Cardiac septum (tissue), 1 donor: Measurements from ENCODE around the gene PTPRG. TPM values are rescaled to one million over a fixed set of nuclear protein-coding genes. Genes with fewer than 3 reads are reported as not detected.

Source experiments
- DNase-seq: peaks from one replicate; pipeline ENCODE4 v3.0.0-alpha.2; 2020; ENCODE audit warnings: low spot score
- intact Hi-C: fragments of 100-400 bp; cut with DNase I; formaldehyde crosslinking; loops from one replicate; pipeline ENCODE4 v1.14.0; 2022
- total RNA-seq: library from RNA; stranded (reverse); fragmentation: NEBNext Ultra II Directional; extraction: Animal tissue kit (Norgen Biotek cat#: 25700); gene quantifications from one replicate; pipeline ENCODE4 v1.2.1, GENCODE V29; 2021
- donor health status: DM: no; HTN: no; CAD: no.

PTPRG gene
- total RNA-seq, 1 donor from 2014 or later, result 34.3 TPM

DNA sequence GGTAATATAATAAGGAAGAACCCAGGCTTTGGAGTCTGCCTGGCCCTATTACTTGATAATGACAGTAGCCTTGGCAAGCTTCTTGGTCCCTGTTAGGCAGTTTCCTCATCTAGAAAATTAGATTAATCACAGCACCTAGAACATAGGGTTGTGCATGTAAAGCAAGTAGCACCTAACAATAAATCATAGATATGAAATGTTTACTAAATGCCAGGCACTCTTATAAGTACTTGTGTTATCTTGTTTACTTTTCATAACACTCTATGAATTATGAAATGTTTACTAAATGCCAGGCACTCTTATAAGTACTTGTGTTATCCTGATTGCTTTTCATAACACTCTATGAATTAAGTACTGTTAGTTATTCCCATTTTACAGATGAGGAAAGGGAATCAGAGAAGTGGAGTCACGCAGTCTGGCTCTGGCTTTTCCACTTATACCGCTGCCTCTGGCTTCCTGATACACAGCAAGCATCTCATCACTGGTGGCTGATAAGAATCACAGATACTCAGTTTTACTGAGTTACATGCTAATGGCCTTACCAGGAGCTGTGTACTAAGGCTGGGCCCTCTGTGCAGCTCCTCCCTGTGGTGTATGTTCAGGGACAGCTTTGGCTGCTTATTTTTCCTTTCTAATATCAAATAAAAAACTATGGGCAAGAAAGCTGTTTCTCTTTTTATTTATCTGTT is 688.6 kb downstream of the PTPRG start:
- intact Hi-C loops, result no loop called here
- DNase-seq, result no peak

DNA sequence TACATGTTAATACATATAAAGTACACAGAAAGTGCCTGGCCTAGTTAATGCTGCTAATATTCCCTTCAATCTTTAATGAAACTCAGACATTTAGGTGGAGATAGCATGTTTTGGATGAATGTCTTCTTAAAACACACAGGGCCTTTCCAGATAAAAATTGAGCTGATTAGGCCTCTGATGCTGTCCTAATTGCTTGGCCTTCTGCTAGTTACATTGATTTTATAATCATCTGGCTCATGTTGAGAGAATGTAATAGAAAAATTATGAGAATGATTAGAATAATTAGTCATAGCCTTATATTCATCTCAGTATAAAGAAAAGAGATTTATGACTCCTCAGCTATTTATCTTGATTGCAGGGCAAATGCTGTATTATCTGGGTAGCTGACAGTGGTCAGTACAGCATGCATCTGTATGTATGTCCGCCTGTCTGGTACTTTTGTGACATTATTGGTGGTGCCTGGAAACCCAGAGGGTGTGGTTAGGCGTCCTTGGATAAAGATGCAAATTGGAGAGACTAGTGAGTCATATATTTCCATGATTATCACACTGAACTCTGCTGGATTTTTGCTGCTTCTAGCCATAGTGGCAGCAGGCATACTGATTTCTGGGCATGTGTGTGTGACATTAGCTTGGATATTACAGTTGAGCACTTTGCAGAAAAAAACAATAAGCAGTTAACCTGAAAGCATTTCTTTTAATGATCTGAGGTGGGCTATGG is 691.2 kb downstream of the PTPRG start:
- no peak for DNase-seq
- intact Hi-C loops, result no loop called here

DNA sequence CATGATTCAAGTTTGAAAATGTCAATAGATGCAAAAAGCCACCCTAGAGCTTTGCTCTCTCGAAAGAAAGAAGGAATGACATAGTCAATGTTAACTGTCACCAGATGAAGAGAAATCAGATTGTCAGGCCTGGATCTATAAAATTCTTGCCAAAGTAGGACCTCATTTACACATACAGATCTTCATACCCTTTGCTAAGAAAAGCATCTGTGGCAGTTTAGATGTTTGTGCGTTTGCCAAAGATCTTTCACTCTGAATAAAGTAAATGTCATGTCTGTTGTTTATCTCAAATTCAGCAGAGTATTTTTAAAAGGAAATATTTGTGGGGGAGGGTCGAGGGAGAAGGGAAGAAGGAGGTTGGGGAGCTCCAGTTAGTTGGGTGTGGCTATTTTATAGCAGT is 692.6 kb downstream of the PTPRG start:
- no peak for DNase-seq
- intact Hi-C loops, result no loop called here

DNA sequence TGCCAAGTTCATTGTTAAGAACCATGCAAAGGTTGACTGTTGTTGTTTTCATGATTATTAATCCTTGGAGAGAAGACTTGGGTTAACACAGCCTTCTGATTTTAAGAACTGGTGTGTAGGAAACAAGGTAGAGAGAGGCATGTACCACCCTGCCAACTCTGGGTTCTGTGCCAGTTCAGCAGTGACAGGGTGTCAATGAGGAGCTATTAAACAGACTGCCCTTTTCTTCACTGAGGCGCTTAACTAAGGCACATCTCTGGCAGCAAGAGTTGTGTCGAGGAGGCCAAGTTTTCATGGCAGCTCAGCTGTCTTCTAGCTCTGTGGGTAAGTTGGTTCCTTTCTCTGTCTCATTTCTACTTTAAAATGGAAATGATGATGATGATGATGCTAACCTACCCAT is 694.4 kb downstream of the PTPRG start:
- intact Hi-C loops, result no loop called here
- no peak for DNase-seq

DNA sequence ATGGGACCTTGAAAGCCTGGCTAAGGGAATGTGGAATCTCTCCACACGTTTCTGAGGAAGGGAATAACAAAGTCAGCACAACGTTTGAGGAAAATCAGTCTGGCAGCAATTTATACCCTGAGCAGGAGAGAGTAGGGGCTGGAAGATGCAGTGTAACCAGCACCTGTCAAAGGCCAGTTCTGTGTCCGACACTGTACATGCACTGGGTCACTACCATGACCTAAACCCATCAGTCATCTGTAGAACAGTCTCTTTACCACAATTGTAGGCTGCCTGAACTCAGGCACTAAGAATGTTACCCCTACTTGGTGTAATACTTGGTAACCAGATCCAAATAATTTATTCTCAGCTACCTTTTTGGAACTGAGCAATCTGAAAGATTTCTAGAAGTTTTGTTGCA is 698.6 kb downstream of the PTPRG start:
- intact Hi-C loops, result no loop called here
- no peak for DNase-seq

DNA sequence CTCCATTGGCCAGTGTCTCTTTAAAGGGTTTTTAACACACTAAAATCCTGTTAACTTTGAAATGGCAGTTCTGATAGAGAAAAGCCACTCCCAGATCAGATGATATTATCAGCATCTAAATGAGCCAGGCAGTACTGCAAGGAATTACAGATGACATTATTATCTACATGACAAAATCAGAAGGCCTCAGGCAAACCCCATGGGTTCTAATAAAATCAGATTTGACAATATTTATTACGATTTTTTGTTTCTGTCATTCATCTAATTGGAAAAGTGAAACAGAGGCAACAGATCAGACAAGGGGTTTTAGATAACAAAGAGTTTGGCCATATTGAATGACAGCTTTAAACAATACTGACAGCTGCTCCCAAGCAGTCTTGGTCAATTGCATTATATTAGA is 699.3 kb downstream of the PTPRG start:
- intact Hi-C loops, result no loop called here
- DNase-seq, result no peak

DNA sequence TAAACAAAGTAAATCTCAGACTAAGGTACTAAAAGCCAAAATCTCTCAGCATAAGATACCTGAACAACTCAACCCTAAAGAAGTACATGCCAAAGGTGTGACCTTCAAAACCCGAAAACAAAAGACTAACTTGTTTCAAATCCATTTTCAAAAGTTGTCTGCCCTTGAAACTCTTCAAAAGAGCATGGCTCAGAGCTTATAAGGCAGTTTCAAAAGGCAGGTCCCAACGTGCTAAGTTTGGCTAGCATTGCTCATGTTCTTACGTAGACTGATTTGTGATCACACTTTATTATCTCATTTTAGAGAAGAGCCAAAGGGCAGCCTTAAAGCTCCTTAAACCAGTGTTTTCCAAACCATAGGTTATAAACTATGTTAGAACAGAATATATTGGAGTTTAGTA is 699.8 kb downstream of the PTPRG start:
- intact Hi-C loops, result no loop called here
- no peak for DNase-seq

DNA sequence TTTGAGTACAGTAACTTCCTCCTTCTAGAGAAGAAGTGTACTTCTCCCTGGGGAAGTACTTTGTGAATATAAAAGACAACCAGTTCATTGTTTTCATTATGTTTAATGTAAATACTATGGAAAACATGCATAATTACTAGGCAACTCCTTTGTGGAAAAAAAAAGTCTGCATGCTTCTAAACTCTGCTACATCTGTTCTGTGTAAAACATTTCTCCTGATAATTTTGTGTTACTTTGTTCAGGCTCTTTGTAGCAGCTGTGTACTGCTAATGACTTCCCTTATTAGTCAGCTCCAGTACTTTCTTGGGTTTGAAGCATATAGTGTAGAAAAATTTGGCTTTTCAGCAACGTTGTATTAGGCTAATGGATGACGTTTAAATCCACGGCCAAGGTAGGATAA is 700.4 kb downstream of the PTPRG start:
- no peak for DNase-seq
- intact Hi-C loops, result no loop called here

DNA sequence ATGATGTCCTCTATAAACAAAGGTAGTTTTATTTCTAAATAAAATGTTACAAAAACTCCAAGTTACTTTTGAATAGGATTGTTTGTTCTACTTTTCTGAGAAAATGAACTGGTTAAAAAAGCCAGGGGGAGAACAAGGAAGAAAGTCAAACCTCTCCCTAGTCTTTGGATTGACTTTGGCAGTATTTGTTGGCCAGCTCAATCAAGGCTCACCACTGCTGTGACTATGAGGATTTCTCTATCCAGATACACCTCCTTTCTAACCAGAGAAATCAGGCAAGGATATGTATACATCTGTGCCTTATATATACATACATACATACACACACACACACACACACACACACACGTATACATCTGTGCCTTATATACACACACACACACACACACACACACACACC is 704.2 kb downstream of the PTPRG start:
- intact Hi-C loops, result no loop called here

DNA sequence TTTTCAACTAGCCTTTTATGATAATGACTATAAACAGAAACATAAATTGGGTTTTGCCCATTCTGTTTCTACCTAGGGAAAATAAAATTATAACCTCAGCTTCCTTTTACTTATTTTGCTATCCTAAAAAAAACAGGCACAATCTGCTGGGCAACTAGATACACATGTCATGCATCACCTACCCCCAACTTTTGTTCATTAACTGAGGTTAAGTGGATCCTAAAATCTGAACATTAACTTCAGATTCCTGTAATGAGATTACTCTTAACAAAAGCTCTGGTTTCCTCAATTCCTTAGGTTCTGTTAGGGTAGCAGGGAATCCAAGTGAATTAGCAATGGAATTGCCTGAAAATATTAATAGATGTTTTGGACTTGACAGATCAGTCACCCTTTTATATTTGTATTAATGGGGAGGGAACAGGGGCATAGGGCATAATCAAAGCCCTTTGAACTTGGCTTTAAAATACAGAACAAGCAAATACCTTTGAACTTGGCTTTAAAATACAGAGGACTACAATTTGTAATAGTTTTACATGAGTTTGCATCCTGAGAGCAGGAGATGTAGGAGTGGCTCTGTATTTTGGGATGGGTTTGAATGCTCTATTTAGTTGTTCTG is 705.4 kb downstream of the PTPRG start:
- DNase-seq, result no peak
- intact Hi-C loops, result no loop called here

More for the DNA sequence above, 704.2 kb downstream of the PTPRG start:
- DNase-seq, result no peak

DNA sequence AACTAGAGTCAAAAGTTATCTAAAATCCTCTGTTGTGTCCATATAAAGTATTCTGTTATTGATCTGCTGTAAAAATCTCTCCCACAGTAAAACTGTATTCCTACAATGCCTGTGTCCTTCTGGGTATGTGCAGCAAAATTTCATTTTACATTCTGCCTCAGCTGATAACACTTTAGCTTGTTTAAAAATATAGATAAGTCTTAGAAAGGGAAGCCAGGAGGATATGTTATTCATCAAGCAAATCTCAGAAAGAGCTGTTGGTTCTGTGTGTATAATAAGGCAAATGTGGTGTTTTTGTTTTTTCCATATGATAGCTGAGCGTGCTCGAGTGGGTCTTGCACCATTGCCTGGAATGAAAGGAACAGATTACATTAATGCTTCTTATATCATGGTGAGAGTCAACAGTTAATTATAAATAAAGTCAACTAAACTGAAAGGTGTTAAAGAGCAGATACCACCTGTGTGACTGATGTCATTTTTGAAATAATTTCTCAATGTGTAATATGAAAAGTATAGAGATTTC is 715.3 kb downstream of the PTPRG start:
- intact Hi-C loops, result no loop called here
- DNase-seq, result no peak

DNA sequence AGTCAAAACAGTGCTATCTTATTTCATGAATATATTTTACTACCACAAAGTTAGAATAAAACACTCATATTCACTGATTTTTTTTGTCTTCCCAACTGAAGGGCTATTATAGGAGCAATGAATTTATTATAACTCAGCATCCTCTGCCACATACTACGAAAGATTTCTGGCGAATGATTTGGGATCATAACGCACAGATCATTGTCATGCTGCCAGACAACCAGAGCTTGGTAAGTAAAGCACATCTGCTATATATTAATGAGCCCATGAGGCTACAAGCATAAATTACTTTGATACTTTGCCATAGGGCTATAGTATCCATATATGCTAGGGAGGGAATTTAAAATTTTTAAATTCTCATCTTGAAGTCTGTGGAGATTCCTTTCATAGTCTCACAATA is 716.1 kb downstream of the PTPRG start:
- intact Hi-C loops, result no loop called here
- no peak for DNase-seq

DNA sequence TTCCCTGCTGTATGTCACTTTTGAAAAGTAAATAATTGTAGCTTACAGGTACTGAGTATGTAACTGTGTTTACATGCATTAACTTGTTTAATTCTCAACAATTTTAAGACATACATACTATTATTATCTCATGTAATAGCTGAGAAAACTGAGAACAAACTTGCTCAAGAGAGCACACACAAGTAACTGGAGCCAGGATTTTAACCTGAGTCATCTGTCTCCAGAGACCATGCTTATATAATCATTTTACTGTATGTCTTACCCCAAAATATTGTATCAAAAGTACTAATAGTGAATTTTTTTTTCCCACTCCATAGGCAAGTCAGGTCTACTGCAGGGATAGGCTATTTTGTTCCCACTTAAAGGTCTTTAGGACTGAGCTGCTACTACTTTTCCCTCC is 716.6 kb downstream of the PTPRG start:
- intact Hi-C loops, result no loop called here
- no peak for DNase-seq

DNA sequence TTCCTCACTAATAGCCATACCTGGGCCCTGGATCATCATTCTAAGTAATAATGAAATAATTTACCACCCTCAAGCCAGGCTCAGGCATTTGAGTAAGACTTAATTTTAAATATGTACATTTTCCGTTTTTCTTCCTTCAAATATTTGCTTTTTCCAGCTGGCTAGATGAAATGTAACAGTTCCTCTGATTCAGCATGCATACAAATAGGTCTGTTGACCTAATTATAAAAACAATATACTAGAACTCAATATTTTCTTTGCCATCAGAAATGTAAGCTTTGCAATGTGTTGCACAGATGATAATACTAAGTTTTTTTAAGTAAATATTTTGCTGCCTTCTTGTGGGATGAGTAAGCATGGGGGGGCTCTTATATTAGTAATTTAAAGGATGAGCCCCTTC is 720.4 kb downstream of the PTPRG start:
- DNase-seq, result no peak
- intact Hi-C loops, result no loop called here

DNA sequence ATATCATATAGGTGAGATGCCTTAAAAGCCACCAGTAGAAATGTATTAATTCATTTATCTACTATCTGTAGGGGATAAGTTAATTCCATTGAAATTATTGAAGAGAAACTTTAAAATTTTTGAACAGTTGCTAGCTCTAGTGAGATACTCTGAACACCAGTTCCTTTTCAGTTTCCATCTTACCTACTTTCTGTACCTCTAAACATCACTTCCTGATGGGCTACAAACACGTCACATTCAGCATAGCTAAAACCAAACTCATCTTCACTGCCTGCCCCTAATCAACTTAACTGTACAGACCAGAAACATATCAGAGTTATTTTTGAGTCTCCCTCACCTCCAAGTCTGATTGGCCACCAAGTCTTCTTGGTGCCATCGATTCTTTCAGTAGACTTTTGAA is 723.1 kb downstream of the PTPRG start:
- intact Hi-C loops, result no loop called here
- no peak for DNase-seq

DNA sequence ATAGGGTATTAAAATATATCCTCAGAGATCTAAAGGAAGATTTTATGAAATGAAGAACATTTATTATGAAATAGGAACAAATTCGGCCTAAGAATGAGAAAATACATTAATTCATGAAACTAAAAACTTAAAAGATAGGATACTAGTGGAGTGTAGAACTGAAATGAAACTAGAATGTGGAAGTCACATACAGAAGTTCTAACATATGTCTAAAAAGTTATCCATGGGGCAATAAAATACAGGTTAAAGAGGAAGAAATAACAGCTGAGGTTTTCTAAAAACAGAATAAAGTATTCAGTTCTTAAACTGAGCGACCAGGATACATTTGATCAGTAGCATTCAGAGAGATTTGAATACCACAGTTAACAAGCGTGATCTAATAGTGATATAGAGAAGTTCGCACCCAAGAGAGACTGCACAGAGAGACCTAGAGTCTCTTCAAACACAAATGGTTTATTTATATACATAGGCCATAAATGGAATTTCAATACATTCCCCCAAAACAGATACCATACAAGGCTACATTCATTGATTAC is 726.1 kb downstream of the PTPRG start:
- no peak for DNase-seq
- intact Hi-C loops, result no loop called here

DNA sequence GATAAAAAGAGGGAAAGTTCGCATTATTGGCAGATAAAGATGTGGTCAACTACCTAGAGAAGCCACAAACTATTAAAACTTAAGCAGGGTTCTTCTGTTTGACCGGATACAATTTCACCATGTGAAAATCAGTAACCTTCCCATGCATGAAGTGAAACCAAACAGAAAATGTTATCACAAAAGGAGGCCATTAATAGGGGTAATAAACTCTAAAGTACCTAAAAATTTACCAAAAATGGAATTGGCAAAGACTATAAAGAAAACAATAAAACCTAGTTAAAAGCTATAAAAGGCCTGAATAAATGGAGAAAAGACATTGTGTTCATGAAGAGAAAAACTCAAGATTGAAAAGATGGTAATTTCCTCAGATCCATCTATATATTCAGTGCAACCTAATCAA is 728.6 kb downstream of the PTPRG start:
- DNase-seq, result no peak
- intact Hi-C loops, result no loop called here

DNA sequence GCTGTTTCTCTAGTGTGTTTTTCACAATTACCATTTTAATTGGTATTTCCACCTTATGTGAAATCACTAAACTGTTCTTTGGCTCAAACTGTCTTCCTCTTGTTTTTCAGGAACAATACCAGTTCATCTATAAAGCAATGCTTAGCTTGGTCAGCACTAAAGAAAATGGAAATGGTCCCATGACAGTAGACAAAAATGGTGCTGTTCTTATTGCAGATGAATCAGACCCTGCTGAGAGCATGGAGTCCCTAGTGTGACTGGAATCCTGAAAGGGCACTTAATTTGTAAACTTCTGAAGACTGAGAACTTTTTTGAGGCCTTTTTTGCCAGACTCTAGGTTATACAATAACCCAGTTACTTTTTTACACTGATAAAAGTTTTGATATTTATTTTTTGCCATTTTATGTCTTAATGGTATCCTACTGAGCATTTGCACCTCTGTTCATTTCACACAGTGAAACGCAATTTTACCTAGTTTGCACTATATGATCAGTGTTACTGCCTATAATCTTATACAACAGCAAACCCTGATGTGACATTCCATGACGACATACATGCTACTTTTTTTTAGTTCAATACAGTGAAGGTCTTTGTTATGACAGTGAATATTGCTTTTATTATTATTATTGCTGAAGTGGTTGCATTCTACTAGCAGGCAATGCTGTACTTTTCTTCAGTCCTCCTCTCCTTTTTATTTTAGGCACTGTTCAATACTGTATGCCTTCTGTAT is 731.8 kb downstream of the PTPRG start:
- intact Hi-C loops, result no loop called here
- DNase-seq, result no peak

DNA sequence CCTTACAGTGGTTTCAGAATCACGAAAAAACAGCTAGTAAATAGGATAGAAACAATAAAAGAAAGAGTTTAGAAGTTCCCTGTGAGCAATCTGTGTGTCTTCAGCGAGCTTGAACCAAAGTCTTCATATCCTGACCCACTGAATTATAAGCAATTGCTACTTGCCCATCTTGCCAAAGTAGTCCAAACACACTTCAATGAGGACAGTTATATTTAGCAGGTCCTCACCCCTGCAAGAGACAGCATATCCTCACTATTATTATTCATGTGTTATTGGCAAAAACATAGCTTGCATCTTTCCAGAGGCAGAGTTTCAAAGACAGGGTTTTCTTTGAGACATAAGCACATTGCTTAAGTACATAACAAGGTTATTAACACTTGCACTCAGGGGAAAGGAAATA is 734.2 kb downstream of the PTPRG start:
- no peak for DNase-seq
- intact Hi-C loops, result no loop called here

DNA sequence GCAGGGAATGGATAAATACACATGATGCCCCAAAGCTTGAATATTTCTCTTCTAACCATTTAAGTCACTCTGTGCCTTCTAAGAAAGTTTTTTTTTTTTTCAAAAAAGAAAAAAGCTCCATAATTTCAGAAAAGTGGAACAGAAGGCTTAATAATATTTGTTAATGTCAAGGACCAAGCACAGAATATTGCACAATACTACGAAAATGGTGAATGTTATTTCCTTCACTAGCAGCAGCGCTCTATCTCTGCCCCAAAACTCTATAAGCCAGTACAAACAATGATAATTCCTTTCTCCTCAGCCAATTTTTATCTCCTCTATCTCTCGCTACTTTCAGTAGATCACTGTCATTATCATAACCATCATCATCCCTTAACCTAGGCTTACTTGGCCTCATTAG is 739.2 kb downstream of the PTPRG start:
- DNase-seq, result no peak
- intact Hi-C loops, result no loop called here
